ENCODE data around the gene ZNF275.
"Not testable (repeated sequence)": the region's sequence is repeated elsewhere in the genome, so short reads cannot be mapped to it uniquely, and the experiment has no call there.

Gene ZNF275

GRCh38 chrX:153320047-153320443, 13.9 kb upstream of the ZNF275 start:
- not testable (repeated sequence) for DNase-seq

- DNase-seq: no peak
Measured at GRCh38 chrX:153320555-153321184, 13.3 kb upstream of the ZNF275 start.

- DNase-seq: no peak
Measured at GRCh38 chrX:153321381-153322124, 12.4 kb upstream of the ZNF275 start, which contains the start of gene PNMA6F. TSS of gene PNMA6F (minus strand) at chrX:153321767. CDS start at chrX:153320674, 1,093 bp downstream.

GRCh38 chrX:153327561-153327960, 6.4 kb upstream of the ZNF275 start:
- no peak for DNase-seq

- no peak for DNase-seq
Measured at GRCh38 chrX:153333266-153333665, 687 bp upstream of the ZNF275 start.

- DNase-seq: no peak
Measured at GRCh38 chrX:153334654-153335295, 822 bp downstream of the ZNF275 start.

- DNase-seq: no peak
Measured at GRCh38 chrX:153336121-153336894, 2.4 kb downstream of the ZNF275 start.

- DNase-seq: no peak
Measured at GRCh38 chrX:153336988-153337387, 3.0 kb downstream of the ZNF275 start.

GRCh38 chrX:153338836-153339235, 4.9 kb downstream of the ZNF275 start:
- no peak for DNase-seq

- DNase-seq: no peak
Measured at GRCh38 chrX:153339662-153340061, 5.7 kb downstream of the ZNF275 start.

- DNase-seq: no peak
Measured at GRCh38 chrX:153340111-153340510, 6.2 kb downstream of the ZNF275 start.

GRCh38 chrX:153342762-153343558, 9.0 kb downstream of the ZNF275 start:
- DNase-seq: no peak

- DNase-seq: no peak
Measured at GRCh38 chrX:153343674-153344073, 9.7 kb downstream of the ZNF275 start.

- DNase-seq: no peak
Measured at GRCh38 chrX:153347530-153347929, 13.6 kb downstream of the ZNF275 start.

GRCh38 chrX:153348421-153348820, 14.5 kb downstream of the ZNF275 start:
- DNase-seq: no peak

- DNase-seq: no peak
Measured at GRCh38 chrX:153349952-153350351, 16.0 kb downstream of the ZNF275 start.

- peak; percentile 71 for DNase-seq
Measured at GRCh38 chrX:153351981-153352380, 18.0 kb downstream of the ZNF275 start.

GRCh38 chrX:153352858-153353257, 18.9 kb downstream of the ZNF275 start:
- no peak for DNase-seq

- DNase-seq: no peak
Measured at GRCh38 chrX:153353416-153353815, 19.5 kb downstream of the ZNF275 start.

- DNase-seq: no peak
Measured at GRCh38 chrX:153357877-153358276, 23.9 kb downstream of the ZNF275 start.

GRCh38 chrX:153361781-153362397, 27.9 kb downstream of the ZNF275 start:
- no peak for DNase-seq

- DNase-seq: no peak
Measured at GRCh38 chrX:153365670-153366069, 31.7 kb downstream of the ZNF275 start.
